Kasumi-1 (cell line): ENCODE data around the gene KRTAP4-8.
"Not testable (repeated sequence)": the region's sequence is repeated elsewhere in the genome, so short reads cannot be mapped to it uniquely, and the experiment has no call there.

ENCODE experiments used
- DNase-seq, 2 experiments: peaks; one replicate each; lab custom pipeline; 2025; lab: John Stamatoyannopoulos, UW

The KRTAP4-8 gene

GRCh38 chr17:41108728-41109386, 10.9 kb upstream of the KRTAP4-8 start:
- DNase-seq = not testable (repeated sequence)

- no peak for DNase-seq
Observed at GRCh38 chr17:41107941-41108450, 10.1 kb upstream of the KRTAP4-8 start.

GRCh38 chr17:41105347-41105746, 7.4 kb upstream of the KRTAP4-8 start, which contains the start of gene KRTAP4-9:
Gene KRTAP4-9 (plus strand): TSS chr17:41105389. CDS start chr17:41105389, 0 bp downstream.
- not testable (repeated sequence) for DNase-seq

- not testable (repeated sequence) for DNase-seq
Observed at GRCh38 chr17:41104386-41105038, 6.6 kb upstream of the KRTAP4-8 start.

GRCh38 chr17:41103896-41104295, 6.0 kb upstream of the KRTAP4-8 start:
- DNase-seq = no peak

- no peak for DNase-seq
Observed at GRCh38 chr17:41101586-41102259, 3.8 kb upstream of the KRTAP4-8 start, which contains the start of gene KRTAP4-16. Gene KRTAP4-16 (minus strand): TSS chr17:41102209. CDS start chr17:41102209, 0 bp downstream.

- peak; percentile 14 to 23 for DNase-seq
Observed at GRCh38 chr17:41099682-41100480, 1.9 kb upstream of the KRTAP4-8 start.

- no peak for DNase-seq
Observed at GRCh38 chr17:41098481-41098880, 539 bp upstream of the KRTAP4-8 start.

- no peak for DNase-seq
Observed at GRCh38 chr17:41096055-41096454, 1.9 kb downstream of the KRTAP4-8 start.

GRCh38 chr17:41088760-41089352, 9.1 kb downstream of the KRTAP4-8 start:
- not testable (repeated sequence) for DNase-seq

- DNase-seq = not testable (repeated sequence)
Observed at GRCh38 chr17:41084100-41084856, 13.7 kb downstream of the KRTAP4-8 start, which contains the start of gene KRTAP4-7. Gene KRTAP4-7 (plus strand): TSS chr17:41084150. CDS start chr17:41084207, 57 bp downstream.

- not testable (repeated sequence) for DNase-seq
Observed at GRCh38 chr17:41083427-41083826, 14.5 kb downstream of the KRTAP4-8 start.

GRCh38 chr17:41082626-41083025, 15.3 kb downstream of the KRTAP4-8 start:
- DNase-seq = no peak

GRCh38 chr17:41076788-41077187, 21.2 kb downstream of the KRTAP4-8 start:
- no peak for DNase-seq

GRCh38 chr17:41073676-41074075, 24.3 kb downstream of the KRTAP4-8 start:
- no peak for DNase-seq

GRCh38 chr17:41071606-41072360, 26.2 kb downstream of the KRTAP4-8 start:
- DNase-seq = no peak

GRCh38 chr17:41069031-41069430, 28.9 kb downstream of the KRTAP4-8 start:
- no peak for DNase-seq

GRCh38 chr17:41067281-41067680, 30.7 kb downstream of the KRTAP4-8 start:
- no peak for DNase-seq

- DNase-seq = no peak
Observed at GRCh38 chr17:41065829-41066624, 31.9 kb downstream of the KRTAP4-8 start, which contains the start of gene KRTAP2-4. Gene KRTAP2-4 (minus strand): TSS chr17:41065879. CDS start chr17:41065845, 34 bp downstream.
